ENCODE measurements around the gene CDT1.

- TF ChIP-seq CTCF (IDR thresholded peaks at IDR 0.05): no peak
- TF ChIP-seq POLR2A (IDR thresholded peaks at IDR 0.05): no peak
Observed at GRCh38 chr16:88807626-88808453, 4.3 kb downstream of the CDT1 start.

Data from thyroid gland (tissue), 4 donors.